GM23338 (cell line): Measurements from ENCODE around the gene NEUROG2. TPM values are rescaled to one million over a fixed set of nuclear protein-coding genes. Genes with fewer than 3 reads are reported as not detected.

Source experiments
- ATAC-seq: fragments of 200-7000 bp; cut with Tn5 transposase; 3 replicates; pipeline ENCODE4 v1.9.1; 2020
- DNase-seq: peaks from one replicate; pipeline ENCODE4 v3.0.0-alpha.2; 2015; ENCODE audit warnings: low spot score
- H2AFZ ChIP-seq: fragments of 200-600 bp; sonication (generic); 2 replicates; pipeline ENCODE4 v1.8.0; 2016; ENCODE audit warnings: antibody characterized with exemption, mild to moderate bottlenecking, moderate library complexity
- H3F3A ChIP-seq: fragments of 200-600 bp; sonication (generic); replicated peaks from 2 replicates; pipeline ENCODE4 v1.8.0; 2017; ENCODE audit warnings: antibody characterized with exemption, mixed run types, low read depth
- H3K27ac ChIP-seq: fragments of 200-600 bp; sonication (generic); 2 replicates; pipeline ENCODE4 v1.6.1; 2016; ENCODE audit warnings: low read depth
- H3K27me3 ChIP-seq: fragments of 200-600 bp; sonication (generic); 2 replicates; pipeline ENCODE4 v1.8.0; 2016; ENCODE audit warnings: mild to moderate bottlenecking, mixed run types, moderate library complexity; ENCODE audit not compliant: insufficient read depth
- H3K36me3 ChIP-seq: fragments of 200-600 bp; sonication (generic); 2 replicates; pipeline ENCODE4 v1.8.0; 2016; ENCODE audit warnings: mild to moderate bottlenecking; ENCODE audit not compliant: insufficient read depth
- H3K4me1 ChIP-seq: fragments of 200-600 bp; sonication (generic); 2 replicates; pipeline ENCODE4 v1.8.0; 2016; ENCODE audit warnings: mild to moderate bottlenecking, moderate library complexity; ENCODE audit not compliant: insufficient read depth
- H3K4me2 ChIP-seq: fragments of 200-600 bp; sonication (generic); 2 replicates; pipeline ENCODE4 v1.7.1; 2017; ENCODE audit warnings: mixed run types
- H3K4me3 ChIP-seq: fragments of 200-600 bp; sonication (generic); 2 replicates; pipeline ENCODE4 v1.6.1; 2016; ENCODE audit warnings: mixed run types
- H3K79me2 ChIP-seq: fragments of 200-600 bp; sonication (generic); replicated peaks from 2 replicates; pipeline ENCODE4 v1.8.0; 2017; ENCODE audit warnings: mild to moderate bottlenecking; ENCODE audit not compliant: insufficient read depth
- H3K9me2 ChIP-seq: fragments of 200-600 bp; sonication (generic); 2 replicates; pipeline ENCODE4 v1.8.0; 2017; ENCODE audit not compliant: insufficient read depth
- H4K20me1 ChIP-seq: fragments of 200-600 bp; sonication (generic); replicated peaks from 2 replicates; pipeline ENCODE4 v1.8.0; 2017; ENCODE audit warnings: mild to moderate bottlenecking; ENCODE audit not compliant: insufficient read depth
- H3K27ac Mint-ChIP-seq: 2 replicates; pipeline ENCODE4 v1.8.0; 2020; ENCODE audit warnings: inconsistent platforms, mild to moderate bottlenecking, moderate library complexity, mixed read lengths
- H3K27me3 Mint-ChIP-seq: 3 replicates; pipeline ENCODE4 v1.8.0; 2022; ENCODE audit warnings: low read depth, mild to moderate bottlenecking, moderate library complexity, mixed read lengths, inconsistent platforms; ENCODE audit not compliant: insufficient read depth, poor library complexity
- H3K36me3 Mint-ChIP-seq: 3 replicates; pipeline ENCODE4 v1.8.0; 2021; ENCODE audit warnings: low read depth, mild to moderate bottlenecking, inconsistent platforms, moderate library complexity, mixed read lengths
- H3K4me1 Mint-ChIP-seq: 3 replicates; pipeline ENCODE4 v1.8.0; 2020; ENCODE audit warnings: mild to moderate bottlenecking, inconsistent platforms, mixed read lengths
- H3K4me3 Mint-ChIP-seq: 3 replicates; pipeline ENCODE4 v1.8.0; 2021; ENCODE audit warnings: moderate library complexity, mild to moderate bottlenecking, inconsistent platforms, mixed read lengths
- H3K9me3 Mint-ChIP-seq: 3 replicates; pipeline ENCODE4 v1.8.0; 2020; ENCODE audit warnings: moderate library complexity, mild to moderate bottlenecking, inconsistent platforms, mixed read lengths
- CREB1 ChIP-seq: fragments of 250-450 bp; sonication (Bioruptor Pico); IDR thresholded peaks from 2 replicates; pipeline ENCODE4 v1.5.0; 2020; ENCODE audit warnings: low read depth, mild to moderate bottlenecking, moderate library complexity
- EZH2 ChIP-seq: fragments of 200-600 bp; sonication (generic); IDR thresholded peaks from one replicate; pipeline ENCODE4 v1.8.0; 2017; ENCODE audit warnings: antibody characterized with exemption, mild to moderate bottlenecking, low read depth; ENCODE audit not compliant: unreplicated experiment
- EZH2phosphoT487 ChIP-seq: fragments of 200-600 bp; sonication (generic); IDR thresholded peaks from one replicate; pipeline ENCODE4 v1.8.1; 2018; ENCODE audit warnings: antibody characterized with exemption; ENCODE audit not compliant: unreplicated experiment
- JUNB ChIP-seq: IDR thresholded peaks from one replicate; pipeline ENCODE4 v1.6.1; 2016; ENCODE audit warnings: antibody characterized with exemption; ENCODE audit not compliant: unreplicated experiment
- NANOG ChIP-seq: IDR thresholded peaks from 2 replicates; pipeline ENCODE4 v1.6.1; 2016; ENCODE audit warnings: antibody characterized with exemption, borderline replicate concordance
- POLR2AphosphoS5 ChIP-seq: IDR thresholded peaks from 2 replicates; pipeline ENCODE4 v1.6.1; 2016; ENCODE audit warnings: antibody characterized with exemption, low read depth
- STAT1 ChIP-seq: IDR thresholded peaks from one replicate; pipeline ENCODE4 v1.6.1; 2016; ENCODE audit warnings: antibody characterized with exemption; ENCODE audit not compliant: unreplicated experiment
- ZNF114 ChIP-seq: fragments of 250-450 bp; sonication (Bioruptor Pico); IDR thresholded peaks from 2 replicates; pipeline ENCODE4 v1.5.0; 2020; ENCODE audit warnings: mild to moderate bottlenecking, moderate library complexity
- ZNF331 ChIP-seq: fragments of 250-450 bp; sonication (Bioruptor Pico); IDR thresholded peaks from 2 replicates; pipeline ENCODE4 v1.5.0; 2020; ENCODE audit warnings: low read depth, mild to moderate bottlenecking, moderate library complexity
- polyA plus RNA-seq: library from polyadenylated mRNA; unstranded; fragments of >200 nt; fragmentation: Nextera tagmentation; extraction: Ambion mirVana; gene quantifications from 2 replicates; pipeline ENCODE4 v1.2.1, GENCODE V29; 2016
- total RNA-seq: library from RNA; depleted of rRNA; stranded (reverse); fragments of >200 nt; shearing (Covaris generic); gene quantifications from 2 replicates; pipeline ENCODE4 v1.2.3, GENCODE V29; 2014
- TF ChIP-seq, protein P1 (sequence below), 2 experiments: fragments of 200-600 bp in 1 of 2; sonication (generic) in 1 of 2; conservative IDR thresholded peaks; 2 replicates each; pipeline versions ENCODE4 v1.5.1 to v1.6.1; 2016 to 2017; ENCODE audit warnings: antibody characterized with exemption in 2 of 2, low read depth in 2 of 2, mild to moderate bottlenecking in 2 of 2, moderate library complexity in 1 of 2
- TF ChIP-seq, protein P2 (sequence below): fragments of 250-450 bp; sonication (Bioruptor Pico); IDR thresholded peaks from 2 replicates; pipeline ENCODE4 v1.5.0; 2020; ENCODE audit warnings: mild to moderate bottlenecking, moderate library complexity
- TF ChIP-seq, protein P3 (sequence below): IDR thresholded peaks from 2 replicates; pipeline ENCODE4 v1.6.1; 2016; ENCODE audit warnings: antibody characterized with exemption
- TF ChIP-seq, protein P4 (sequence below): IDR thresholded peaks from one replicate; pipeline ENCODE4 v1.6.1; 2018; ENCODE audit warnings: antibody characterized with exemption; ENCODE audit not compliant: unreplicated experiment

The NEUROG2 gene
- total and polyA plus RNA-seq, 2 experiments from 2014 or later = not detected

DNA sequence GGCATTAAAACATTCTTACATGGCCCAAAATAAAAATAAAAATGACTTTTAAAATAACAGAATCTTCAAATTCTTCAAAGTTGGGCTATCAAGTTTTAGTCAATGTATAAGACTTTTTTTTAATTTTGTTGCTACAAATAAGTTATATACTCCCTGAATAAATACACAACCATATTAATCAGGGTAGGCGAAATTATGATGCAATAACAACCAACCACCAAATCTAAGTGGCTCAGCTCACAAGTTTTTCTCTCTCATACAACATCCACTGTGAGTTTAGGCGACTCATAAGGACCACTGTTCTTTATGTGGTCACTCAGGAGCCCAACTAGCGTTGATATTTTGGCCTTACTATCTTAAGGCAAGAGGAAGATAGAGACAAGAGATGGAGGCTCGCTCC, 11.2 kb downstream of the NEUROG2 start:
- Mint-ChIP-seq H3K9me3 (peaks cover 3% of the 10 kb centered on the region; the same call in 1 of the 3 replicates), H3K27me3 (peaks cover 46% of the 10 kb centered on the region), H3K27ac (no peak overlapping the region), H3K36me3 (no peaks in the 10 kb centered on the region; the same call in 2 of the 3 replicates), H3K4me3 (no peak overlapping the region), H3K4me1 (peaks cover 14% of the 10 kb centered on the region)
- no peaks in the 10 kb centered on the region for H3K36me3 ChIP-seq
- ATAC-seq (no peak), DNase-seq (no peak)
- no peaks in the 10 kb centered on the region for H3K9me2 ChIP-seq
- H3K4me3 ChIP-seq = no peak overlapping the region
- H3F3A ChIP-seq = no peaks in the 10 kb centered on the region; the same call in none of the 2 replicates
- H3K79me2 ChIP-seq = no peaks in the 10 kb centered on the region
- no peak overlapping the region for H3K27ac ChIP-seq
- TF ChIP-seq CREB1 (CRISPR knock-in tag) (no peak), STAT1 (no peak), JUNB (no peak), NANOG (no peak), ZNF114 (no peak), EZH2 (no peak), ZNF331 (CRISPR knock-in tag) (no peak), POLR2AphosphoS5 (no peak), EZH2phosphoT487 (no peak)
- TF ChIP-seq, protein P1, sequence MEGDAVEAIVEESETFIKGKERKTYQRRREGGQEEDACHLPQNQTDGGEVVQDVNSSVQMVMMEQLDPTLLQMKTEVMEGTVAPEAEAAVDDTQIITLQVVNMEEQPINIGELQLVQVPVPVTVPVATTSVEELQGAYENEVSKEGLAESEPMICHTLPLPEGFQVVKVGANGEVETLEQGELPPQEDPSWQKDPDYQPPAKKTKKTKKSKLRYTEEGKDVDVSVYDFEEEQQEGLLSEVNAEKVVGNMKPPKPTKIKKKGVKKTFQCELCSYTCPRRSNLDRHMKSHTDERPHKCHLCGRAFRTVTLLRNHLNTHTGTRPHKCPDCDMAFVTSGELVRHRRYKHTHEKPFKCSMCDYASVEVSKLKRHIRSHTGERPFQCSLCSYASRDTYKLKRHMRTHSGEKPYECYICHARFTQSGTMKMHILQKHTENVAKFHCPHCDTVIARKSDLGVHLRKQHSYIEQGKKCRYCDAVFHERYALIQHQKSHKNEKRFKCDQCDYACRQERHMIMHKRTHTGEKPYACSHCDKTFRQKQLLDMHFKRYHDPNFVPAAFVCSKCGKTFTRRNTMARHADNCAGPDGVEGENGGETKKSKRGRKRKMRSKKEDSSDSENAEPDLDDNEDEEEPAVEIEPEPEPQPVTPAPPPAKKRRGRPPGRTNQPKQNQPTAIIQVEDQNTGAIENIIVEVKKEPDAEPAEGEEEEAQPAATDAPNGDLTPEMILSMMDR (conservative IDR thresholded peaks at IDR 0.05; ENCODE audit: low read depth in 2 of 2) = no peak
- TF ChIP-seq, protein P2, sequence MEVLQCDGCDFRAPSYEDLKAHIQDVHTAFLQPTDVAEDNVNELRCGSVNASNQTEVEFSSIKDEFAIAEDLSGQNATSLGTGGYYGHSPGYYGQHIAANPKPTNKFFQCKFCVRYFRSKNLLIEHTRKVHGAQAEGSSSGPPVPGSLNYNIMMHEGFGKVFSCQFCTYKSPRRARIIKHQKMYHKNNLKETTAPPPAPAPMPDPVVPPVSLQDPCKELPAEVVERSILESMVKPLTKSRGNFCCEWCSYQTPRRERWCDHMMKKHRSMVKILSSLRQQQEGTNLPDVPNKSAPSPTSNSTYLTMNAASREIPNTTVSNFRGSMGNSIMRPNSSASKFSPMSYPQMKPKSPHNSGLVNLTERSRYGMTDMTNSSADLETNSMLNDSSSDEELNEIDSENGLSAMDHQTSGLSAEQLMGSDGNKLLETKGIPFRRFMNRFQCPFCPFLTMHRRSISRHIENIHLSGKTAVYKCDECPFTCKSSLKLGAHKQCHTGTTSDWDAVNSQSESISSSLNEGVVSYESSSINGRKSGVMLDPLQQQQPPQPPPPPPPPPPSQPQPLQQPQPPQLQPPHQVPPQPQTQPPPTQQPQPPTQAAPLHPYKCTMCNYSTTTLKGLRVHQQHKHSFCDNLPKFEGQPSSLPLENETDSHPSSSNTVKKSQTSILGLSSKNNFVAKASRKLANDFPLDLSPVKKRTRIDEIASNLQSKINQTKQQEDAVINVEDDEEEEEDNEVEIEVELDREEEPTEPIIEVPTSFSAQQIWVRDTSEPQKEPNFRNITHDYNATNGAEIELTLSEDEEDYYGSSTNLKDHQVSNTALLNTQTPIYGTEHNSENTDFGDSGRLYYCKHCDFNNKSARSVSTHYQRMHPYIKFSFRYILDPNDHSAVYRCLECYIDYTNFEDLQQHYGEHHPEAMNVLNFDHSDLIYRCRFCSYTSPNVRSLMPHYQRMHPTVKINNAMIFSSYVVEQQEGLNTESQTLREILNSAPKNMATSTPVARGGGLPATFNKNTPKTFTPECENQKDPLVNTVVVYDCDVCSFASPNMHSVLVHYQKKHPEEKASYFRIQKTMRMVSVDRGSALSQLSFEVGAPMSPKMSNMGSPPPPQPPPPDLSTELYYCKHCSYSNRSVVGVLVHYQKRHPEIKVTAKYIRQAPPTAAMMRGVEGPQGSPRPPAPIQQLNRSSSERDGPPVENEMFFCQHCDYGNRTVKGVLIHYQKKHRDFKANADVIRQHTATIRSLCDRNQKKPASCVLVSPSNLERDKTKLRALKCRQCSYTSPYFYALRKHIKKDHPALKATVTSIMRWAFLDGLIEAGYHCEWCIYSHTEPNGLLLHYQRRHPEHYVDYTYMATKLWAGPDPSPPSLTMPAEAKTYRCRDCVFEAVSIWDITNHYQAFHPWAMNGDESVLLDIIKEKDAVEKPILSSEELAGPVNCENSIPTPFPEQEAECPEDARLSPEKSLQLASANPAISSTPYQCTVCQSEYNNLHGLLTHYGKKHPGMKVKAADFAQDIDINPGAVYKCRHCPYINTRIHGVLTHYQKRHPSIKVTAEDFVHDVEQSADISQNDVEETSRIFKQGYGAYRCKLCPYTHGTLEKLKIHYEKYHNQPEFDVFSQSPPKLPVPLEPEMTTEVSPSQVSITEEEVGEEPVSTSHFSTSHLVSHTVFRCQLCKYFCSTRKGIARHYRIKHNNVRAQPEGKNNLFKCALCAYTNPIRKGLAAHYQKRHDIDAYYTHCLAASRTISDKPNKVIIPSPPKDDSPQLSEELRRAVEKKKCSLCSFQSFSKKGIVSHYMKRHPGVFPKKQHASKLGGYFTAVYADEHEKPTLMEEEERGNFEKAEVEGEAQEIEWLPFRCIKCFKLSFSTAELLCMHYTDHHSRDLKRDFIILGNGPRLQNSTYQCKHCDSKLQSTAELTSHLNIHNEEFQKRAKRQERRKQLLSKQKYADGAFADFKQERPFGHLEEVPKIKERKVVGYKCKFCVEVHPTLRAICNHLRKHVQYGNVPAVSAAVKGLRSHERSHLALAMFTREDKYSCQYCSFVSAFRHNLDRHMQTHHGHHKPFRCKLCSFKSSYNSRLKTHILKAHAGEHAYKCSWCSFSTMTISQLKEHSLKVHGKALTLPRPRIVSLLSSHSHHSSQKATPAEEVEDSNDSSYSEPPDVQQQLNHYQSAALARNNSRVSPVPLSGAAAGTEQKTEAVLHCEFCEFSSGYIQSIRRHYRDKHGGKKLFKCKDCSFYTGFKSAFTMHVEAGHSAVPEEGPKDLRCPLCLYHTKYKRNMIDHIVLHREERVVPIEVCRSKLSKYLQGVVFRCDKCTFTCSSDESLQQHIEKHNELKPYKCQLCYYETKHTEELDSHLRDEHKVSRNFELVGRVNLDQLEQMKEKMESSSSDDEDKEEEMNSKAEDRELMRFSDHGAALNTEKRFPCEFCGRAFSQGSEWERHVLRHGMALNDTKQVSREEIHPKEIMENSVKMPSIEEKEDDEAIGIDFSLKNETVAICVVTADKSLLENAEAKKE (CRISPR knock-in tag) = no peak
- TF ChIP-seq, protein P3, sequence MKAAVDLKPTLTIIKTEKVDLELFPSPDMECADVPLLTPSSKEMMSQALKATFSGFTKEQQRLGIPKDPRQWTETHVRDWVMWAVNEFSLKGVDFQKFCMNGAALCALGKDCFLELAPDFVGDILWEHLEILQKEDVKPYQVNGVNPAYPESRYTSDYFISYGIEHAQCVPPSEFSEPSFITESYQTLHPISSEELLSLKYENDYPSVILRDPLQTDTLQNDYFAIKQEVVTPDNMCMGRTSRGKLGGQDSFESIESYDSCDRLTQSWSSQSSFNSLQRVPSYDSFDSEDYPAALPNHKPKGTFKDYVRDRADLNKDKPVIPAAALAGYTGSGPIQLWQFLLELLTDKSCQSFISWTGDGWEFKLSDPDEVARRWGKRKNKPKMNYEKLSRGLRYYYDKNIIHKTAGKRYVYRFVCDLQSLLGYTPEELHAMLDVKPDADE = no peak
- TF ChIP-seq, protein P4, sequence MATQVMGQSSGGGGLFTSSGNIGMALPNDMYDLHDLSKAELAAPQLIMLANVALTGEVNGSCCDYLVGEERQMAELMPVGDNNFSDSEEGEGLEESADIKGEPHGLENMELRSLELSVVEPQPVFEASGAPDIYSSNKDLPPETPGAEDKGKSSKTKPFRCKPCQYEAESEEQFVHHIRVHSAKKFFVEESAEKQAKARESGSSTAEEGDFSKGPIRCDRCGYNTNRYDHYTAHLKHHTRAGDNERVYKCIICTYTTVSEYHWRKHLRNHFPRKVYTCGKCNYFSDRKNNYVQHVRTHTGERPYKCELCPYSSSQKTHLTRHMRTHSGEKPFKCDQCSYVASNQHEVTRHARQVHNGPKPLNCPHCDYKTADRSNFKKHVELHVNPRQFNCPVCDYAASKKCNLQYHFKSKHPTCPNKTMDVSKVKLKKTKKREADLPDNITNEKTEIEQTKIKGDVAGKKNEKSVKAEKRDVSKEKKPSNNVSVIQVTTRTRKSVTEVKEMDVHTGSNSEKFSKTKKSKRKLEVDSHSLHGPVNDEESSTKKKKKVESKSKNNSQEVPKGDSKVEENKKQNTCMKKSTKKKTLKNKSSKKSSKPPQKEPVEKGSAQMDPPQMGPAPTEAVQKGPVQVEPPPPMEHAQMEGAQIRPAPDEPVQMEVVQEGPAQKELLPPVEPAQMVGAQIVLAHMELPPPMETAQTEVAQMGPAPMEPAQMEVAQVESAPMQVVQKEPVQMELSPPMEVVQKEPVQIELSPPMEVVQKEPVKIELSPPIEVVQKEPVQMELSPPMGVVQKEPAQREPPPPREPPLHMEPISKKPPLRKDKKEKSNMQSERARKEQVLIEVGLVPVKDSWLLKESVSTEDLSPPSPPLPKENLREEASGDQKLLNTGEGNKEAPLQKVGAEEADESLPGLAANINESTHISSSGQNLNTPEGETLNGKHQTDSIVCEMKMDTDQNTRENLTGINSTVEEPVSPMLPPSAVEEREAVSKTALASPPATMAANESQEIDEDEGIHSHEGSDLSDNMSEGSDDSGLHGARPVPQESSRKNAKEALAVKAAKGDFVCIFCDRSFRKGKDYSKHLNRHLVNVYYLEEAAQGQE = no peak
- no peak overlapping the region for H3K4me2 ChIP-seq
- H3K27me3 ChIP-seq = peaks cover 67% of the 10 kb centered on the region
- 0 out of 2 replicates have a peak, but pooled peaks cover 8% of the 10 kb centered on the region for H4K20me1 ChIP-seq
- H3K4me1 ChIP-seq = peaks cover 20% of the 10 kb centered on the region
- no peak overlapping the region for H2AFZ ChIP-seq
